ENCODE measurements around the gene PDSS2.

The PDSS2 gene

GRCh38 chr6:107272246-107272645 lies 187.1 kb downstream of the PDSS2 start:
- DNase-seq (ENCODE audit: low read depth, low spot score), result no peak

- no peak for DNase-seq (ENCODE audit: low read depth, low spot score)
Observed at GRCh38 chr6:107271208-107271790, 188.1 kb downstream of the PDSS2 start.

GRCh38 chr6:107267634-107268033 lies 191.7 kb downstream of the PDSS2 start:
- no peak for DNase-seq (ENCODE audit: low read depth, low spot score)

DNA sequence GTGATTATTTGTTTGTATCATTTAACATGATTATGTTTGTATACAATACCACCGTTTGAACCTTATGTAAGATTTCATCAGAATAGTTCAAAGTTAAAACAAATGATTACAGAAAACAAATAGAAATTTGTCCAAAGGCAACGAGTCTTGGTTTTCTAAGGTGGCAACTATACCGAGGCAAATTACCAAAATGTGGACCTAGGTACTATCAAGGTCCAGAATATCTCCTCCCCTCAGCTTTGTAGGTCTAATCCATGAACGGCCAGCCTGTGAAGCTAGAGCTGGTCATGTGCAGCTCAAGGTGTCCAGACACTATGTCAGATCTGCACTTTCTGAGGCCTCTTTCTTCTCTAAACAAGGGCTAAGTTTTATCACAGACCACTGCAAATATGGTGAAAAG lies 192.4 kb downstream of the PDSS2 start:
- DNase-seq (ENCODE audit: low read depth, low spot score), result no peak

DNA sequence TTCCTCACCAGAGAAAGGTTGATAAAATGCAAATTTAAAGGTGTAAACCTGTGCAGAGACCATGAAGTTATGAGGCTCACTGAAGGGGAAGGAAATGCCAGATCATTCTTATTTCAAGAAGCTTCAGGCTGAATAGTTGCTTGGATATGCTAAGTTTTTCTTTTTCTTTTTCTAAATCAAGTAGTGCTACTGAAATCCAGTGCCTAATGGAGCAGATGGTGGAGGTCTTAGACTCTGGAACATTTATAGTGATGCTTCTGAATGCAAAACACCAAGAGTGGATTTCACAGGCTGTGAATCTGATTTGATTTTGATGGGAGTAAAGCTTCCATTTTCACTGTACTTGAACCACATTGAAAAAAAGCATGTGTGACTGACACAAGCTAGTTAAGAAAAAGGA lies 192.8 kb downstream of the PDSS2 start:
- DNase-seq (ENCODE audit: low read depth, low spot score), result no peak

GRCh38 chr6:107264357-107264840 lies 195.0 kb downstream of the PDSS2 start:
- no peak for DNase-seq (ENCODE audit: low read depth, low spot score)

DNA sequence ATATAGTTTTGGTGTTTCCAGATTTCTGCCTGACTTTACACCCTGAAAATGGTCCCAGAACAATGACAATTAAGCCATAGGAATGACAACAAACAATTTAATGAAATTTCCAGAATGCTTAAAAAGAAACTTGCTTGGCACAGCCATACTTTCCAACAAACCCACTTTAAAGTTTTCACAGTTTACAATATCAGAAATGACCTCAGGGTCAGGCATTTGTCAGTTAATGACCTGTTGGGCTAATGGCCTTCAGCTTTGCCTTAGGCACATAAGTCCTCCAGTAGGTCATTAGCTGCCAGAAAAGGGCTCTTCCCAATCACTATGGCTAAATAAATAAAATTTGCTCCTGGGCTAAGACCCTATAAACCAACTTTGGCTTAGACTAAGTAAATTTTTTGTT lies 199.4 kb downstream of the PDSS2 start:
- no peak for DNase-seq (ENCODE audit: low read depth, low spot score)

GRCh38 chr6:107248147-107248546 lies 211.2 kb downstream of the PDSS2 start:
- DNase-seq (ENCODE audit: low read depth, low spot score), result no peak

DNA sequence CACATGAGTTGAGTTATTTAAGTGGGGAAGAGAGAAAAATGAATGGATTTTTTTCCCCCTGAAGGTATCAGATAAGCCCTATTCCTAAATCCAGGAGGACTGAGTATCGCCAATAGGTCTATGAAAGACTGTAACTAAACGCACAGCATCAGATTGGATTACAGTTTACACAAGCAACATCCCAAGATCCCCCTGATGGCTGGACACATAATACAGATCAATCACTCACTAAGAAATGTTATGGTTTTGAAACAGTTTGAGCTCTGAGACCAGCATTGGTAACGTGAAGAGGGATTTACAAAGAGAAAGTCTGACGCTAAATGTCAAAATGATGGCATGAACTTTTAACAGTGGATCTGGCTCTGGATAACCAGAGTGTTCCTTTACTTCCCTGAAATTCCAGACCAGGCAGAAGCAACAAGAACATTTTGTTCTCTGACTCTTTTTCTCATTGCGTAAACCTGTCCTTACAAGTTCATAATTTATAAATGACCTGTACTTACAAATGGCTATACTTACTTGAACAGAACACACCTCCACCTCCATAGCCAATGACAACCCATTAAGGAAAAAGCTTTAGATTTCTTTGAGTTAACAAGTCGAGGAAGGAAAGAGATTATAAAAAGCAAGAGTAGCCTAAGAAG lies 212.3 kb downstream of the PDSS2 start:
- DNase-seq (ENCODE audit: low read depth, low spot score), result no peak

GRCh38 chr6:107246249-107246971 lies 213.0 kb downstream of the PDSS2 start:
- DNase-seq (ENCODE audit: low read depth, low spot score), result no peak

- DNase-seq (ENCODE audit: low read depth, low spot score), result no peak
Observed at GRCh38 chr6:107244742-107245480, 214.5 kb downstream of the PDSS2 start.

GRCh38 chr6:107244082-107244741 lies 215.2 kb downstream of the PDSS2 start:
- DNase-seq (ENCODE audit: low read depth, low spot score), result no peak

DNA sequence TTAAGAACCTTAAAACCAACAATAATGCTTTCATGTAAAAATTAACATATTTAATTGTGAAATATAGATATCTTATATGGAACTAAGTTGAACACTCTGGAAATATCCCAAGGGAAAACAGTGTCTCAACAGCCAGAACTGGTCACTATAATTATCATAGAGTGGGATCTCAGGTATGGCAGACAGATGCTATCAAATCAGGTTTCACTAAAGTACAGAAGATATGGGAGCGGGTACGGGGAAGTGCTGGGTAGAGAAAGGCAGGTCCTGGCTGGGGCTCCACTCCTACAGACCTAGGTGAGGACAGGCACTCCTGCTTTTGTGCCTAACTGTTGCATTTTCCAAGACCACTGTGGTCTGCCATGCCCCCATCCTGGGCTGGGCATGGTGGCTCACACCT lies 215.9 kb downstream of the PDSS2 start:
- no peak for DNase-seq (ENCODE audit: low read depth, low spot score)

DNA sequence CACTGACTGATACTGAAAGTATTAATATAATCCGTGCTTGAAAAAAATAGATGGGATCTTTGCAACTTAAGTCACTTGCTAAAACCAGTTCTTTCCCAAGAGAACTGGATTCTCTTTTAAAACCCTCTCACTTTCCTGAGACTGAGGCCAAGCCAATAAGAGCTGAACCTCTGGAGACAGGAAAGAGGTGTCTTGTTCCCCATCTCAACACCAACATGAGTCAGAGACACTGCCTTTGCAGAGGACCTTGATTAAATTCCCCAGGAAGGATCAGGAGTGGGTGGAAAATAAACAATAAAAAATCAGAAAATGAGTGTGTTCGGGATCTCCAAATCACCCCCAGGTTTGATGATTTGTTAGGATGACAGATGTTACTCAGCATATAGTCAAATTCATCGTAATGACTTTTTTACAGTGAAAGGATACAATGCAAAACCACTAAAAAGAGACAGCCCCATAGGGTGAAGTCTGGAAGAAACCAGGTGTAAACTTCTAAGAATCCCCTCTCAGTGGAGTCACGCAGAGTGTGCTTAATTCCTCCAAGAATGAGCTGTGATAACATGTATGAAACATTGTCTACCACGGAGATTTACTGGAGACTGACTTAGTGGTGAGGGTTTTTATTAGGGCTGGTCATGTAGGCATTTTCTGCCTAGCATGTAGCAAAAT lies 221.2 kb downstream of the PDSS2 start:
- no peak for DNase-seq (ENCODE audit: low read depth, low spot score)

DNA sequence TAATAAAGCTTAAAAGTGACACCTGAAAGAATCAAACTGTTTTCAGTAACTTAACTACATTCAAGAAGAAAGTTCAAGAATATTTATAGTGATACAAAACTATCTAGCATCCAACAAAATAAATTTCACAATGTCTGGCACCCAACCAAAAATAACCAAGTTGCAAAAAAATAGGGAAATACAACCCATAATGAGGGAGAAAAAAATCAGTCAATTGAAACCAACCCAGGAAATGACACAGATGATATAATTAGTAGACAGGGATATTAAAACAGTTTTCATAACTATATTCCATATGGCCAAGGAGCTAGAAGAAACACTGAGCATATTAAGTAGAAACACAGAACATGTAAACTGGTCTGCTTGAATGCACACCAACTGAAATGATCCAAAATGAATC lies 223.9 kb downstream of the PDSS2 start:
- DNase-seq (ENCODE audit: low read depth, low spot score), result no peak

DNA sequence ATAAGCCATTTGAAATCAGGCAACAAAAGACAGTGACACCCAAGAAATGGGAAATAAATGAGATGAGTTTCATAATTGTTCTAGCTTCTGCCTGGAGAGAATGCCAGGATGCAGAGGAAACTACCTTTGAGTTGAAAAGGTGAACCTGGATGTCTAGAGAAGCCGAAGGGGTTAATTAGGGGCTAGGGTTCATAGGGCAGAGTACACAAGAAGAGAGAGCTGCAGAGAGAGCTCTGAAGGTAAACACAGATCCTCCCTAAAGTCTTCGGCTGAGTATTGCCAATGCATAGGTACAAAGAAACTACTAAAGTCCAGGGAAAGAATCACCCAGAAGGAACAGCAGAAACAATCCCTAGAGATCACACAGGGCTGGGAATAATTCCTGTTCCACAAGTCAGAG lies 224.4 kb downstream of the PDSS2 start:
- DNase-seq (ENCODE audit: low read depth, low spot score), result no peak

GRCh38 chr6:107231243-107231642 lies 228.1 kb downstream of the PDSS2 start:
- no peak for DNase-seq (ENCODE audit: low read depth, low spot score)

DNA sequence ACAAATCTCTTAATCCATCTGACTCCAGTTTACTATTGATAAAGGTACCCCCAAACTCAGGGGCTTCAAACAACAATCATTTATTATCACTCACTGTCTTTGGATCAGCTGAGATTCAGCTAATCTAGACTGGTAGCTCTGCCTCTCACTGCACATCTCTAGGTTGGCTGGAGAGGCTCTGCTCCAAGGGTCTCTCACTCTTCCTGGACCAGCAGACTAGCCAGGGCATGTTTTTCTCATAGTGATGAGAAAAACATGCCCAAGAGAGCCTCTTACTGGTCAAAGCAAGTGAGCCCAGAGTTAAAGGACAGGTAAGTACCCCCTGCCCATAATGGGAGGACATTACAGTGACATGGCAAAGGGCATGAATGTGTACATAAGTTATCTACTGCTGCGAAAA lies 228.9 kb downstream of the PDSS2 start:
- DNase-seq (ENCODE audit: low read depth, low spot score), result no peak

DNA sequence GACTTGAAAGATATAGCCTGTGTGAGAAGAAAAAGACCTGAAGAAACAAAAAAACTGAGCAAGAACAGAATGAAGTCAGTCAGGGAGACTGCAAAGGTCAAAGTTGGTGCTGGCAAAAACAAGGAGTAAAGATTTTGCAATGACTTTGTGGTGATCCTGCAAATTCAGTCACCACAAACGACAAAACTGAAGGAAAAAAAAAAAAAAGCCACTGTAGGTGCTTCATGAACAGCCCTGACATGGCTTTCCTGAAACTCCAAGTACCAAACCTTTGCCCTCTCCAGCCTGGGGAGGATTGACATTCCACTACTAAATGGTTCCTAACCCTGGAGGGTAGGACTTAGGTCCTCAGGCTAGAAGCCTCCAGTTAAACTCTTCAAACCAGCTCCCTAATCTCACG lies 229.3 kb downstream of the PDSS2 start:
- no peak for DNase-seq (ENCODE audit: low read depth, low spot score)

GRCh38 chr6:107228754-107229153 lies 230.6 kb downstream of the PDSS2 start:
- no peak for DNase-seq (ENCODE audit: low read depth, low spot score)

DNA sequence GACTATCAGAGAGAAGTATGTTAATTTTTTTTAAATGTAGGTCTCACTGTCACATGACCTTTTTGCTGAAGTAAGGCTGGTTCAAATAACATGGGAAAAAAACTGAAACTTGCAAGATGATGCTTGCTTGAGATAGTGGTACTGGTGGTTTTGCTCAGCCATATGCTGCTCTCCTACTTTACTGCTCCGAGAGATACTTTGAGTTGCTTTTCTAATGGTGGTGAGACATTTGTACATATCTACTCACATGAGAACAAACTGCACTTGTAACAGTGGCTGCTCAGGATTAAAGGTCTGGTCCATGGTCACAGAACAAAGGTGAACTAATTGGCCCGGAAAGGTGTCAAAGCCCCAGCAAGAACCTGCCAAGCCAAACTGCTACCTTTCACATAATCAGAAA lies 237.8 kb downstream of the PDSS2 start:
- no peak for DNase-seq (ENCODE audit: low read depth, low spot score)
